Fibroblast of villous mesenchyme (primary cell): ENCODE measurements around the gene OPRD1. TPM values are rescaled to one million over a fixed set of nuclear protein-coding genes. Genes with fewer than 3 reads are reported as not detected.

Experiments used
- DNase-seq: peaks from one replicate; pipeline ENCODE4 v3.0.0-alpha.2; 2010; ENCODE audit warnings: low read depth
- H3K4me3 ChIP-seq: 2 replicates; pipeline ENCODE4 v1.5.1; 2011; ENCODE audit warnings: low read depth, mild to moderate bottlenecking, low read length
- CTCF ChIP-seq: IDR thresholded peaks from 2 replicates; pipeline ENCODE4 v1.5.1; 2012; ENCODE audit warnings: low read depth, mild to moderate bottlenecking, low read length; ENCODE audit not compliant: insufficient read depth
- total RNA-seq: library from RNA; depleted of rRNA; stranded (reverse); fragments of >200 nt; gene quantifications from 2 replicates; pipeline ENCODE4 v1.2.3, GENCODE V29; 2012

The OPRD1 gene
- total RNA-seq, 1 donor, result under 0.01 TPM

- no peak overlapping the region for H3K4me3 ChIP-seq
- no peak for TF ChIP-seq CTCF
- DNase-seq, result no peak
These were observed 85.8 kb downstream of the OPRD1 start for GRCh38 chr1:28897789-28898188.

- TF ChIP-seq CTCF, result no peak
- DNase-seq, result no peak
- no peak overlapping the region for H3K4me3 ChIP-seq
These were observed 86.5 kb downstream of the OPRD1 start for GRCh38 chr1:28898405-28898881.

GRCh38 chr1:28899267-28899666, 87.3 kb downstream of the OPRD1 start:
- TF ChIP-seq CTCF, result no peak
- H3K4me3 ChIP-seq, result no peak overlapping the region
- DNase-seq, result no peak

GRCh38 chr1:28900562-28900961, 88.6 kb downstream of the OPRD1 start:
- TF ChIP-seq CTCF, result no peak
- DNase-seq, result no peak
- H3K4me3 ChIP-seq, result no peak overlapping the region

GRCh38 chr1:28902738-28903137, 90.8 kb downstream of the OPRD1 start:
- no peak for DNase-seq
- no peak overlapping the region for H3K4me3 ChIP-seq
- TF ChIP-seq CTCF, result no peak

- no peak for TF ChIP-seq CTCF
- no peak overlapping the region for H3K4me3 ChIP-seq
These were observed 94.1 kb downstream of the OPRD1 start for GRCh38 chr1:28905921-28906666.

GRCh38 chr1:28909198-28909597, 97.2 kb downstream of the OPRD1 start:
- H3K4me3 ChIP-seq, result no peak overlapping the region
- DNase-seq, result no peak
- no peak for TF ChIP-seq CTCF

More at GRCh38 chr1:28905921-28906666, 94.1 kb downstream of the OPRD1 start:
- DNase-seq, result no peak
